Activated T-cell treated with anti-CD3 and anti-CD28 coated beads for 48 hours (primary cell): ENCODE data around the gene IL1RAPL1.

Experiments
- DNase-seq: peaks from one replicate; pipeline ENCODE4 v3.0.0-alpha.2; 2020; ENCODE audit warnings: low read depth

The IL1RAPL1 gene

GRCh38 chrX:28586981-28587551 lies at the start of gene IL1RAPL1:
Gene IL1RAPL1 (plus strand): TSS chrX:28587446.
- no peak for DNase-seq

GRCh38 chrX:28542791-28543190 lies 44.5 kb upstream of the IL1RAPL1 start:
- DNase-seq, result no peak

- DNase-seq, result no peak
Observed at GRCh38 chrX:28549838-28550237, 37.4 kb upstream of the IL1RAPL1 start.

GRCh38 chrX:28550331-28550872 lies 36.8 kb upstream of the IL1RAPL1 start:
- DNase-seq, result no peak

GRCh38 chrX:28552322-28552721 lies 34.9 kb upstream of the IL1RAPL1 start:
- no peak for DNase-seq

GRCh38 chrX:28552882-28553829 lies 34.1 kb upstream of the IL1RAPL1 start:
- DNase-seq, result no peak

- DNase-seq, result no peak
Observed at GRCh38 chrX:28576117-28576516, 11.1 kb upstream of the IL1RAPL1 start.

GRCh38 chrX:28581522-28581921 lies 5.7 kb upstream of the IL1RAPL1 start:
- no peak for DNase-seq

- no peak for DNase-seq
Observed at GRCh38 chrX:28582511-28582910, 4.7 kb upstream of the IL1RAPL1 start.

GRCh38 chrX:28584025-28584424 lies 3.2 kb upstream of the IL1RAPL1 start:
- no peak for DNase-seq

GRCh38 chrX:28585767-28586166 lies 1.5 kb upstream of the IL1RAPL1 start:
- no peak for DNase-seq

- DNase-seq, result no peak
Observed at GRCh38 chrX:28586286-28586685, 960 bp upstream of the IL1RAPL1 start.

- no peak for DNase-seq
Observed at GRCh38 chrX:28589046-28589445, 1.8 kb downstream of the IL1RAPL1 start.

GRCh38 chrX:28590396-28590795 lies 3.1 kb downstream of the IL1RAPL1 start:
- no peak for DNase-seq

GRCh38 chrX:28591542-28591941 lies 4.3 kb downstream of the IL1RAPL1 start:
- no peak for DNase-seq

- no peak for DNase-seq
Observed at GRCh38 chrX:28595346-28595745, 8.1 kb downstream of the IL1RAPL1 start.

- DNase-seq, result no peak
Observed at GRCh38 chrX:28599957-28600356, 12.7 kb downstream of the IL1RAPL1 start.

- no peak for DNase-seq
Observed at GRCh38 chrX:28609003-28609402, 21.8 kb downstream of the IL1RAPL1 start.

GRCh38 chrX:28609917-28610613 lies 22.8 kb downstream of the IL1RAPL1 start:
- no peak for DNase-seq

- DNase-seq, result no peak
Observed at GRCh38 chrX:28610746-28611145, 23.5 kb downstream of the IL1RAPL1 start.

- DNase-seq, result no peak
Observed at GRCh38 chrX:28613558-28613957, 26.3 kb downstream of the IL1RAPL1 start.

GRCh38 chrX:28625223-28625622 lies 38.0 kb downstream of the IL1RAPL1 start:
- DNase-seq, result no peak

- no peak for DNase-seq
Observed at GRCh38 chrX:28626515-28626914, 39.3 kb downstream of the IL1RAPL1 start.
